ENCODE data around the gene FBXO3. TPM values are rescaled to one million over a fixed set of nuclear protein-coding genes. Genes with fewer than 3 reads are reported as not detected.

FBXO3 gene
- total and polyA plus RNA-seq, 12 donors: 21.9 to 72.5 (median 55.7) TPM

DNA sequence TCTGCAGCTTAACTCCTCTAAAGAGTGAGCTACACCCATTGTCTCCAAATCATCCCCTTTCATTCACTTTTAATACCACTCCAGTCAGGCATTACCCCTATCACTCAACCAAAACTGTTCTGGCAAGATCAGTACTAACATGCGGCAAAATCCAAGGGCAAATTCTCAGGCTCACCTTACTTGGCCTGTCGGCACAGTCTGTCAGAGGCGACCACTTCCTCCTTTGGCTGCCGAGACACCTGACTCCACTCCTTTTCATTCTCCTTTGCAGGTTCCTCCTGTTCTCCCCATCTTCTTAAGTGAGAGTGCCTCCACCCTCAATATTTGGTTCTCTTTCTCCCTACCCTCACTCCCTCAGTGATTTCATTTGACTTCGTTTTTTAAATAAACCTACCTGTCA is 77.9 kb downstream of the FBXO3 start:
- Histone ChIP-seq H3K36me3 (no peaks in the 10 kb centered on the region), H3K4me3 (no peak overlapping the region), H3K27me3 (no peaks in the 10 kb centered on the region), H3K9me3 (no peaks in the 10 kb centered on the region), H3K4me1 (peaks cover 21 to 84% (median 70%) of the 10 kb centered on the region in 9 donors), H3K27ac (no peak overlapping the region)
- TF ChIP-seq, protein P1, sequence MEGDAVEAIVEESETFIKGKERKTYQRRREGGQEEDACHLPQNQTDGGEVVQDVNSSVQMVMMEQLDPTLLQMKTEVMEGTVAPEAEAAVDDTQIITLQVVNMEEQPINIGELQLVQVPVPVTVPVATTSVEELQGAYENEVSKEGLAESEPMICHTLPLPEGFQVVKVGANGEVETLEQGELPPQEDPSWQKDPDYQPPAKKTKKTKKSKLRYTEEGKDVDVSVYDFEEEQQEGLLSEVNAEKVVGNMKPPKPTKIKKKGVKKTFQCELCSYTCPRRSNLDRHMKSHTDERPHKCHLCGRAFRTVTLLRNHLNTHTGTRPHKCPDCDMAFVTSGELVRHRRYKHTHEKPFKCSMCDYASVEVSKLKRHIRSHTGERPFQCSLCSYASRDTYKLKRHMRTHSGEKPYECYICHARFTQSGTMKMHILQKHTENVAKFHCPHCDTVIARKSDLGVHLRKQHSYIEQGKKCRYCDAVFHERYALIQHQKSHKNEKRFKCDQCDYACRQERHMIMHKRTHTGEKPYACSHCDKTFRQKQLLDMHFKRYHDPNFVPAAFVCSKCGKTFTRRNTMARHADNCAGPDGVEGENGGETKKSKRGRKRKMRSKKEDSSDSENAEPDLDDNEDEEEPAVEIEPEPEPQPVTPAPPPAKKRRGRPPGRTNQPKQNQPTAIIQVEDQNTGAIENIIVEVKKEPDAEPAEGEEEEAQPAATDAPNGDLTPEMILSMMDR (IDR thresholded peaks at IDR 0.05): no peak
- no peak for DNase-seq
- intact Hi-C loops (cut with DNase I): loop anchor here in 5 of 10 donors (10.0 kb wide), 2 partner anchors 442 to 532 kb away; partner anchors contain the start of genes HIPK3 (in 3 of the 5) and CSTF3 (in 2 of the 5)
- no peak for ATAC-seq
- WGBS, 2 donors: 84 to 90% methylated on average over 5 of the region's 5 CpGs

DNA sequence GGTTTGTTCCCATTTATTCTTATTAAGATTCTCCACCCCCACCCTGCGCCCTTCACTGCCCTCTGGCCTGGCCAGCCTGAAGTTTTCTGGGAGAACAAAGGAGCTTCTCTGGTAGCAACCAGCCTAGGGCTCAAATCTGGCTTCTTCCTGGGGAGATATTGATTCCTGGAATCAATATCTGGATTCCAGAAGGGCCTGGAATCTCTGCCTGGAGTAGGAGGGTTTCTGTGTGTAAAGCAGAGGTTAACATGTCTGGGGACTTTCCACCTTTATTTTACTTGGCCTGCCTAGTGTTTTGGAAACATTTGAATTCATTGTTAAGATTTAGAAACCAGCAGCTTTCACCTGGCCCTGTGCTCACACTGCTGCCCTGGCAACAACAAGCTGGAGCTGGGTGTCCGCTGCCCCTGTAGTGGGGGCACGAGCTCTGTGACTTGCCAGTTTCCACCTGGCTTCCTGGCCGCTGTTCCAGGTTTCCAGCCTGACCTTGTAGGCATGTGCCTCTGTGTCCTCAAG is 79.2 kb downstream of the FBXO3 start:
- Histone ChIP-seq H3K9me3 (no peaks in the 10 kb centered on the region), H3K27ac (peak overlapping the region in 8 of 10 donors; percentile 4 to 94 (median 47)), H3K36me3 (no peaks in the 10 kb centered on the region), H3K4me3 (no peak overlapping the region), H3K4me1 (peaks cover 25 to 91% (median 74%) of the 10 kb centered on the region in 9 donors), H3K27me3 (no peaks in the 10 kb centered on the region)
- DNase-seq (no peak), ATAC-seq (no peak)
- TF ChIP-seq, protein P1 (IDR thresholded peaks at IDR 0.05): no peak
- intact Hi-C loops (cut with DNase I): loop anchor here in 5 of 10 donors (10.0 kb wide), 2 partner anchors 440 to 530 kb away; partner anchors contain the start of genes HIPK3 (in 3 of the 5) and CSTF3 (in 2 of the 5)
- 58 to 66% methylated on average over 4 of the region's 4 CpGs for WGBS, 2 donors

DNA sequence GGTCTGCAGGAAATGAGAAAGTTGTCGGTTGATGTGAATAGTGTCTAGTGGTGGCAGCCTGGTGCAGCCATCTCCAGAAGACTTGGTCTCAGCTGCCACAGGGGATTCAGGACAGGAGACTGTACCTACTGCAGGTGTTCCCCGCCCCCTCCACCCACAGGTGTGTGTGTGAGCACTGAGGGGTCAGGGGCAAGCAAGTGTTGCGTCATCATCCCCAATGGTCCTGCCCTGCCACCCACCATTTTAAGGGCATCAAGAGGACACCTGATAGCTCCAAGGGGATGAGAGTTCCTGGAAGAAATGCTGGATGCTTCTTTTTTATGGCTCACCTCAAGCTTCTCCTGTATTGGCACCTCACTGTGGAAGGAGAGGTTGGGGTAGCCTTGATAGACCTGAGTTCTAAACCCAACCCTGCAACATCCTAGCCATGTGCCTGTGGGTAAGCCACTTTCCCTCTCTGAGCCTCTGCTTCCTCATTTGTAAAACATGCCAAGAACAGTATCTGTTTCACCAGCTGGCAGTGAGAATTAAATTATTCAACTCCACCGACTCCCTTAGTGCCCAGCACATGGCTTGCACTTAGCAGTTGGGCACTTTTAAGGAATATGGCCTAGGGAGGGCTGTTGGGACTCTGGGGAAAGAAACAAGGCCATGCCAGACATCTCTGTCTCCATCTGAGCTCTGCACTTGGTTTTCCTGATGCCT is 79.8 kb downstream of the FBXO3 start:
- 79 to 81% methylated on average over 4 of the region's 4 CpGs for WGBS, 2 donors
- Histone ChIP-seq H3K4me1 (peaks cover 27 to 91% (median 74%) of the 10 kb centered on the region in 9 donors), H3K4me3 (no peak overlapping the region), H3K27me3 (no peaks in the 10 kb centered on the region), H3K9me3 (no peaks in the 10 kb centered on the region), H3K36me3 (no peaks in the 10 kb centered on the region), H3K27ac (peak overlapping the region in 8 of 10 donors; percentile 4 to 94 (median 47))
- intact Hi-C loops (cut with DNase I): loop anchor here in 8 of 10 donors (5.0 to 10.0 kb wide), 5 partner anchors 43 to 530 kb away; partner anchors contain the start of genes HIPK3 (in 3 of the 8), CD59 (in 2 of the 8) and CSTF3 (in 2 of the 8)
- TF ChIP-seq, protein P1 (IDR thresholded peaks at IDR 0.05): no peak
- ATAC-seq (no peak), DNase-seq (no peak)

DNA sequence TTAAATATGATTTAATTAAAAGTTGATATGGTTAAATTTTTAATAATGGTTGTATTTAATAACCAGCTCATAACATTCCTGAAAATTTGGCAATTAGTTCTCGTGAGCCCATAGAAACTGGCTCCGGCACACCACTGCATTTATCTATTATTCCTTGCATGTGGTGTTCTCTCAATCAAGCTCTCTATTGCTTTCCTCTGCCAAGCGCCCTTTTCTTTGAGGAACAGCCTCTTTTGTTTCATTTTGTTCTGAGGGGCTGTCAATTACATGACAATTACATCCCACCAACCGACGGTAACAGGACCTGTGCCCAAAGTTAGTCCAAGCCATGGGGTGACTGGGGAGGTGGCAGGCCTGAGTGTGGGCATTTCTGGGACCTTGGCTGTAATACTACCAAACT is 81.8 kb downstream of the FBXO3 start:
- Histone ChIP-seq H3K27ac (peak overlapping the region; percentile 37 to 94 (median 86)), H3K4me1 (peaks cover 27 to 88% (median 73%) of the 10 kb centered on the region in 9 donors), H3K9me3 (peaks cover 0 to 2% (median 0%) of the 10 kb centered on the region in 11 donors), H3K36me3 (no peaks in the 10 kb centered on the region), H3K27me3 (no peaks in the 10 kb centered on the region), H3K4me3 (peak overlapping the region in 3 of 10 donors; percentile 11 to 24 (median 20))
- TF ChIP-seq, protein P1 (IDR thresholded peaks at IDR 0.05): no peak
- 48 to 53% methylated on average over 5 of the region's 5 CpGs for WGBS, 2 donors
- ATAC-seq: no peak
- intact Hi-C loops (cut with DNase I): loop anchor here in 8 of 10 donors (2.0 to 10.0 kb wide), 6 partner anchors 42 to 528 kb away; partner anchors contain the start of genes HIPK3 (in 3 of the 8), CD59 (in 2 of the 8) and CSTF3 (in 2 of the 8)
- no peak for DNase-seq

Data from heart right ventricle (tissue), 16 donors.